Neural crest cell (in vitro differentiated cells): Measurements from ENCODE around the gene PRM2. TPM values are rescaled to one million over a fixed set of nuclear protein-coding genes. Genes with fewer than 3 reads are reported as not detected.

ENCODE experiments used
- DNase-seq: peaks from one replicate; pipeline ENCODE4 v3.0.0; 2021; ENCODE audit warnings: low read depth, mixed read lengths, low spot score
- H3K27ac Mint-ChIP-seq: one replicate; pipeline ENCODE4 v1.8.0; 2021; ENCODE audit warnings: mild to moderate bottlenecking, mixed read lengths; ENCODE audit not compliant: unreplicated experiment
- H3K27me3 Mint-ChIP-seq: 2 replicates; pipeline ENCODE4 v1.8.0; 2021; ENCODE audit warnings: low read depth, mild to moderate bottlenecking, mixed read lengths
- H3K36me3 Mint-ChIP-seq: 2 replicates; pipeline ENCODE4 v1.8.0; 2021; ENCODE audit warnings: low read depth, mild to moderate bottlenecking, mixed read lengths
- H3K4me1 Mint-ChIP-seq: 2 replicates; pipeline ENCODE4 v1.8.0; 2021; ENCODE audit warnings: mixed read lengths
- H3K4me3 Mint-ChIP-seq: one replicate; pipeline ENCODE4 v1.8.0; 2021; ENCODE audit warnings: mild to moderate bottlenecking, mixed read lengths
- H3K9me3 Mint-ChIP-seq: 2 replicates; pipeline ENCODE4 v1.8.0; 2021; ENCODE audit warnings: mixed read lengths
- total RNA-seq: library from RNA; stranded (reverse); gene quantifications from 2 replicates; pipeline ENCODE4 v1.2.1, GENCODE V29; 2021
- TF ChIP-seq, protein P1 (sequence below): fragments of 200-600 bp; sonication (generic); conservative IDR thresholded peaks from 2 replicates; pipeline ENCODE4 v1.5.0; 2021; ENCODE audit warnings: antibody characterized with exemption, mild to moderate bottlenecking

The PRM2 gene
- total RNA-seq, 1 donor from 2014 or later, result not detected

DNA sequence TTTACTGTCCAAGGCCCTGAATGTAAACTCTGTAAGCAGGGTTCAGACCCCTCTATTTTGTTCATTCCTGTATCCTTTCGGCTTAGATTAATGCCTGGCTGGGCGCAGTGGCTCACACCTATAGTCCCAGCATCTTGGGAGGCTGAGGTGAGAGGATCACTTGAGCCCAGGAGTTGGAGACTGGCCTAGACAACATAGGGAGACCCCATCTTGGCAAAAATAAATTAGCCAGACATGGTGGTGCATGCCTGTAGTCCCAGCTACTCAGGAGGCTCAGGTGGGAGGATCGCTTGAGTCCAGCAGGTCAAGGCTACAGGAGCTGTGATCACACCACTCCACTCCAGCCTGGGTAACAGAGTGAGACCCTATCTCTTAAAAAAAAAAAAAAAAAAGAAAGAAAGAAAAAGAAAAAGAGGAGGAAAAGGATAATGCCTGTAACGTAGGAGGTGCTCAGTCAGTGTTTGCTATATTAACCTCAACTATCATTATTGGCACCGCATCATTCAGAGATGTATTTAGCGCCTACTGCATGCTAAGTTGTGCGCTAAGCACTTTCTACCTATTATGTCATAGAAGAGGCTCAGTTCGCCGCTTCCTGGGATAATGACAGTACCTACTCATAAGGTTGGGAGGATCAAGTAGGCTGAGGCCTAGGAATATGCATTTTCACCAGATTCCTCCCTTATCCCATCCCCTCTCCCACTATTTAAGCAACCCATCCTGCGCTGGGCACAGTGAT lies 25.3 kb downstream of the PRM2 start:
- Mint-ChIP-seq H3K27me3 (peaks cover 24% of the 10 kb centered on the region), H3K27ac (no peak overlapping the region)
- TF ChIP-seq, protein P1, sequence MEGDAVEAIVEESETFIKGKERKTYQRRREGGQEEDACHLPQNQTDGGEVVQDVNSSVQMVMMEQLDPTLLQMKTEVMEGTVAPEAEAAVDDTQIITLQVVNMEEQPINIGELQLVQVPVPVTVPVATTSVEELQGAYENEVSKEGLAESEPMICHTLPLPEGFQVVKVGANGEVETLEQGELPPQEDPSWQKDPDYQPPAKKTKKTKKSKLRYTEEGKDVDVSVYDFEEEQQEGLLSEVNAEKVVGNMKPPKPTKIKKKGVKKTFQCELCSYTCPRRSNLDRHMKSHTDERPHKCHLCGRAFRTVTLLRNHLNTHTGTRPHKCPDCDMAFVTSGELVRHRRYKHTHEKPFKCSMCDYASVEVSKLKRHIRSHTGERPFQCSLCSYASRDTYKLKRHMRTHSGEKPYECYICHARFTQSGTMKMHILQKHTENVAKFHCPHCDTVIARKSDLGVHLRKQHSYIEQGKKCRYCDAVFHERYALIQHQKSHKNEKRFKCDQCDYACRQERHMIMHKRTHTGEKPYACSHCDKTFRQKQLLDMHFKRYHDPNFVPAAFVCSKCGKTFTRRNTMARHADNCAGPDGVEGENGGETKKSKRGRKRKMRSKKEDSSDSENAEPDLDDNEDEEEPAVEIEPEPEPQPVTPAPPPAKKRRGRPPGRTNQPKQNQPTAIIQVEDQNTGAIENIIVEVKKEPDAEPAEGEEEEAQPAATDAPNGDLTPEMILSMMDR, result no peak

DNA sequence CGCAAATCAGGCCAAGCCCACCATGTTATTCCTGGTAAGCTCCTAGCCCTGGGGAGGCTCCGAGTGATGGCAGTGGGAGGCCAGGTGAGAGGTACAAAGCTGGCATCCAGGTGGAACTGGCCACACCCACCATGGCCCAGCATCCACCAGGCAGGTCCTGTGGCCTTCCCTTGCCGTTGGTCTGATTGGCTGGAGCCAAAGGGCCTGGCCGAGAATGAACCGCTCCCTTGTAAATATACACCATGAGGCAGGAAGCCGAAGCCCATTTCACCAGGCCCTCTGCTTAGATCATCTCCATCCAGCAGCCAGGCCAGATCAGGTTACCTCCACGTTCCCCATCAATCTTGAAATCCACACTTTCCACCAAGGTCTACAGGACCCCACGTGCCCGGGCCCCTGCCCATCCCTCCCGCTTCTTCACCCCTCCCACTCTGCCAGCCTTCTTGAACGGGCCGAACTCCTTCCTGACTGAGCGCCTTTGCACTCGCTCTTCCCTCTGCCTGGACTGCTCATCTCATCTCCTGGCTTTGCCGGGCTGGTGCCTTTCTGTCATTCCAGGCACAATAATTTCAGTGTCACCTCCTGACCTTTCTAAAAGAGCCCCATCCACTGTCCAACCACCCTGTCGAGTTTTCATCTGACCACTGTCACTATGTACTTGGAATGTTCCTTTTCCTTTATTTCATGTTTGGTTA lies 26.0 kb downstream of the PRM2 start:
- peaks cover 26% of the 10 kb centered on the region for H3K27me3 Mint-ChIP-seq
- TF ChIP-seq, protein P1, result no peak
- H3K4me3 Mint-ChIP-seq, result no peak overlapping the region
- H3K4me1 Mint-ChIP-seq, result no peaks in the 10 kb centered on the region
- H3K27ac Mint-ChIP-seq, result no peak overlapping the region
- no peaks in the 10 kb centered on the region for H3K9me3 Mint-ChIP-seq
- H3K36me3 Mint-ChIP-seq, result no peaks in the 10 kb centered on the region
- DNase-seq, result no peak

More for the DNA sequence above, 25.3 kb downstream of the PRM2 start:
- no peaks in the 10 kb centered on the region for H3K4me1 Mint-ChIP-seq
- DNase-seq, result no peak
- no peaks in the 10 kb centered on the region for H3K36me3 Mint-ChIP-seq
- no peak overlapping the region for H3K4me3 Mint-ChIP-seq
- H3K9me3 Mint-ChIP-seq, result no peaks in the 10 kb centered on the region

DNA sequence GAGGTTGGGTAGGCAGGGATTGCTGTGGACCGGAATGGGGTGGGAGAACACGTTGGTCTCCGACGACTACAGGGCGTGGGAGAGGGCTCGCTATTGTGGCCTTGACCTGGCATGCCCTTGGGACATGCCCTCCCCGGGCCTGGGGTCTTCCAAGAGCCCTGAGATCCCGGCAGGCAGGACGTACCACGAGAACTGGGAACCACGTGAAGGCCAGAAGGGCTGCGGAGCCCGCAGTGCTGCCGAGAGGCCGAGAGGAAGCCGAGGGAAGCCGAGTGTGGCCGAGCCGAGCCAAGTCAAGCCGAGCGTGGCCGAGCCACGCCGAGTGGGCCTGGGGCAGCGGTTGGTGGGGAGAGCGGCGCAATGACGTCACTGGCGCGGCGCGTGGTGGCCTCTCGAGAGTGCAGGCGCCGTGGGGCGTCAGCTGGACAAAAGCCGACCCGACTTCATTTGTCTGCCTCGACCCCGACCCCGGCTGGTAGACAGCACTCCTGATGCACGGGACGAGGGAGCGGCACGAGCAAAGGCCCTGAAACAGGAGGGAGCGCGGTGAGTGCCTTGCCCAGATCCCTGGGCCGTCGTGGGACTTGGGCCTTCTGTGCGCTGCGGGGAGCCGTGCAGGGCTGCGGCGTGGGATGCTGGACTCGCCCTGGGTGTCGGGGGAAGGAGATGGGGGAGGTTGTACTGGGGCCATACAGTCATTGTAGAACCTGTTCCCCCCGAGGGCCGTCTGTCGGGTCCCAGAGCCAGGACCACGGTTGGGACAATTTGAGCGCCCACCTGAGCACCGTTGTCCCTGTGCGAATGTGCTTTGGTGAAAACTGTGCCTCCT lies 26.8 kb downstream of the PRM2 start:
- no peak for DNase-seq
- Mint-ChIP-seq H3K9me3 (no peaks in the 10 kb centered on the region), H3K27ac (no peak overlapping the region), H3K4me3 (no peak overlapping the region), H3K27me3 (peaks cover 23% of the 10 kb centered on the region), H3K36me3 (no peaks in the 10 kb centered on the region), H3K4me1 (no peaks in the 10 kb centered on the region)
- TF ChIP-seq, protein P1, result no peak

DNA sequence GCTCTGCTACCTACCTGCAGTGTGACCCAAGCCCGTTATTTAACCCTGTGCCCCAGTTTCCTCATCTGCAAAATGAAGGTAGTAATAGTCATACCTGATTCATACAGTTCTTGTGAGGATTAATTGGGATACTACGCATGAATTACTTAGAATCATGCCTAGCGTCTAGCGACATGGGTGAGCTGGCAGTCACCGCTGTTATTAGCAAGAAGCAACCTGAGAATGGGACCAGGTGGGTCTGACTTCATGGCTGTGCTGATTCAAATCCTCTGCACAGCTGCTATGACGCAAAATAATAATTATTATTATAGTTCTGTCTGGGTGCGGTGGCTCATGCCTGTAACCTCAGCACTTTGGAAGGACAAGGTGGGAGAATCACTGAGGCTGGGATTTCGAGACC lies 28.1 kb downstream of the PRM2 start:
- DNase-seq, result no peak
- Mint-ChIP-seq H3K27ac (no peak overlapping the region), H3K27me3 (peaks cover 12% of the 10 kb centered on the region), H3K4me1 (no peaks in the 10 kb centered on the region), H3K36me3 (no peaks in the 10 kb centered on the region), H3K9me3 (no peaks in the 10 kb centered on the region), H3K4me3 (no peak overlapping the region)
- TF ChIP-seq, protein P1, result no peak

DNA sequence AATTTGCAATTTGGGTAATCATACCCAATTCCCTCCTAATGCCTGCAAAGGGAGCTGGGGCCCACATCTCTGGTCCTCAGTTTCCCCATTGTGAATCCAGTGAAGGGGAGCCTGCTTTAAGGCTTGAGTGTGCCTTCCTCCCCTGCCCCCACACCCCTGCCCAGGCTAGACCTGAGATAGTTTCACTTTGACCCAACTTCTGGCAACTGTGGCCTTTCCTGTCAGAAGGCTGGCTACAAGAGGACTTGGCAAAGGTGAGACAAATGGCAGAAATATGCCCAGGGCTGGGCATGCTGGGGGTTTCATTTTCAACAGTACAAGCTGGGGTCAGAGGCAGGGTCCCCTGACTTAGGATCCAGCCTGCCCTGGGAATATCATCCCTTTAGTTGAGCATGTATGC lies 30.3 kb downstream of the PRM2 start:
- Mint-ChIP-seq H3K9me3 (no peaks in the 10 kb centered on the region), H3K4me1 (no peaks in the 10 kb centered on the region), H3K4me3 (no peak overlapping the region), H3K36me3 (no peaks in the 10 kb centered on the region), H3K27ac (no peak overlapping the region), H3K27me3 (peaks cover 6% of the 10 kb centered on the region)
- TF ChIP-seq, protein P1, result no peak
- DNase-seq, result no peak
